ENCODE results near the gene THAP7. TPM values are rescaled to one million over a fixed set of nuclear protein-coding genes. Genes with fewer than 3 reads are reported as not detected.

THAP7 gene
- total RNA-seq, 4 donors from 2014 or later, result 19.8 to 54.7 (median 29.5) TPM

GRCh38 chr22:20953342-20953608 is 48.6 kb downstream of the THAP7 start:
- peaks cover 0 to 41% (median 0%) of the 10 kb centered on the region in 3 donors for H3K36me3 ChIP-seq
- no peak for DNase-seq
- no peak overlapping the region for H3K4me3 ChIP-seq
- H3K27me3 ChIP-seq, result no peaks in the 10 kb centered on the region
- TF ChIP-seq POLR2A (IDR thresholded peaks at IDR 0.05), result no peak
- peak in 3 of 6 experiments; percentile 6 to 26 (median 15) for TF ChIP-seq CTCF (IDR thresholded peaks at IDR 0.05)
- H3K27ac ChIP-seq, result peak overlapping the region in 3 of 4 donors; percentile 65 to 93 (median 82)
- H3K4me1 ChIP-seq, result peaks cover 3 to 67% (median 9%) of the 10 kb centered on the region in 4 donors
- no peaks in the 10 kb centered on the region for H3K9me3 ChIP-seq

GRCh38 chr22:20952544-20953341 is 49.2 kb downstream of the THAP7 start:
- Histone ChIP-seq H3K27me3 (no peaks in the 10 kb centered on the region), H3K36me3 (peaks cover 0 to 41% (median 0%) of the 10 kb centered on the region in 3 donors), H3K4me3 (peak overlapping the region in 1 of 4 donors; percentile 15), H3K9me3 (no peaks in the 10 kb centered on the region), H3K4me1 (peaks cover 3 to 66% (median 12%) of the 10 kb centered on the region in 4 donors), H3K27ac (peak overlapping the region in 3 of 4 donors; percentile 65 to 93 (median 82))
- DNase-seq, result peak in 2 of 3 donors; percentile 80 to 85
- TF ChIP-seq POLR2A (IDR thresholded peaks at IDR 0.05), result no peak
- TF ChIP-seq CTCF (IDR thresholded peaks at IDR 0.05), result no peak

- Histone ChIP-seq H3K36me3 (peaks cover 0 to 41% (median 0%) of the 10 kb centered on the region in 3 donors), H3K4me3 (no peak overlapping the region), H3K9me3 (no peaks in the 10 kb centered on the region), H3K27me3 (no peaks in the 10 kb centered on the region), H3K4me1 (peaks cover 3 to 72% (median 7%) of the 10 kb centered on the region in 4 donors), H3K27ac (peak overlapping the region in 3 of 4 donors; percentile 65 to 93 (median 82))
- DNase-seq, result peak in 2 of 3 donors; percentile 70 to 85
- no peak for TF ChIP-seq POLR2A (IDR thresholded peaks at IDR 0.05)
- peak in 3 of 6 experiments; percentile 55 to 76 (median 69) for TF ChIP-seq CTCF (IDR thresholded peaks at IDR 0.05)
Measured at GRCh38 chr22:20951932-20952380, 50.0 kb downstream of the THAP7 start.

- H3K36me3 ChIP-seq, result peaks cover 0 to 41% (median 0%) of the 10 kb centered on the region in 3 donors
- TF ChIP-seq CTCF (IDR thresholded peaks at IDR 0.05) (no peak), POLR2A (IDR thresholded peaks at IDR 0.05) (no peak)
- H3K27me3 ChIP-seq, result no peaks in the 10 kb centered on the region
- H3K4me3 ChIP-seq, result peak overlapping the region in 1 of 4 donors; percentile 6
- peak in 1 of 3 donors; percentile 51 for DNase-seq
- H3K4me1 ChIP-seq, result peaks cover 1 to 78% (median 4%) of the 10 kb centered on the region in 4 donors
- H3K9me3 ChIP-seq, result no peaks in the 10 kb centered on the region
- peak overlapping the region in 3 of 4 donors; percentile 65 to 93 (median 82) for H3K27ac ChIP-seq
Measured at GRCh38 chr22:20951151-20951931, 50.6 kb downstream of the THAP7 start.

GRCh38 chr22:20949698-20950183 is 52.2 kb downstream of the THAP7 start:
- H3K4me3 ChIP-seq, result no peak overlapping the region
- no peaks in the 10 kb centered on the region for H3K27me3 ChIP-seq
- peaks cover 0 to 41% (median 0%) of the 10 kb centered on the region in 3 donors for H3K36me3 ChIP-seq
- no peak for DNase-seq
- H3K27ac ChIP-seq, result peak overlapping the region in 1 of 4 donors; percentile 82
- peaks cover 0 to 78% (median 4%) of the 10 kb centered on the region in 4 donors for H3K4me1 ChIP-seq
- TF ChIP-seq CTCF (IDR thresholded peaks at IDR 0.05) (no peak), POLR2A (IDR thresholded peaks at IDR 0.05) (no peak)
- no peaks in the 10 kb centered on the region for H3K9me3 ChIP-seq
